ENCODE measurements around the gene KCTD7.
"Not testable (repeated sequence)": the region's sequence is repeated elsewhere in the genome, so short reads cannot be mapped to it uniquely, and the experiment has no call there.

Gene KCTD7

GRCh38 chr7:66655113-66655806 lies 26.6 kb downstream of the KCTD7 start:
- DNase-seq, result not testable (repeated sequence)

- DNase-seq, result not testable (repeated sequence)
Measured at GRCh38 chr7:66655826-66656485, 27.3 kb downstream of the KCTD7 start.

GRCh38 chr7:66657798-66658197 lies 29.1 kb downstream of the KCTD7 start:
- DNase-seq, result no peak

GRCh38 chr7:66662646-66663264 lies 34.1 kb downstream of the KCTD7 start:
- no peak for DNase-seq

GRCh38 chr7:66664590-66665293 lies 36.1 kb downstream of the KCTD7 start:
- no peak for DNase-seq

- no peak for DNase-seq
Measured at GRCh38 chr7:66666313-66666952, 37.8 kb downstream of the KCTD7 start.

GRCh38 chr7:66667023-66667728 lies 38.5 kb downstream of the KCTD7 start:
- no peak for DNase-seq

- no peak for DNase-seq
Measured at GRCh38 chr7:66668112-66668511, 39.4 kb downstream of the KCTD7 start.

GRCh38 chr7:66668677-66669076 lies 40.0 kb downstream of the KCTD7 start:
- no peak for DNase-seq

GRCh38 chr7:66669088-66669487 lies 40.4 kb downstream of the KCTD7 start:
- DNase-seq, result no peak

- no peak for DNase-seq
Measured at GRCh38 chr7:66669496-66669895, 40.8 kb downstream of the KCTD7 start.

- DNase-seq, result no peak
Measured at GRCh38 chr7:66671034-66671433, 42.4 kb downstream of the KCTD7 start.

- DNase-seq, result not testable (repeated sequence)
Measured at GRCh38 chr7:66671486-66671885, 42.8 kb downstream of the KCTD7 start.

GRCh38 chr7:66672432-66673123 lies 43.9 kb downstream of the KCTD7 start:
- DNase-seq, result not testable (repeated sequence)

- DNase-seq, result not testable (repeated sequence)
Measured at GRCh38 chr7:66673124-66673640, 44.5 kb downstream of the KCTD7 start.

- DNase-seq, result no peak
Measured at GRCh38 chr7:66679633-66680244, 51.1 kb downstream of the KCTD7 start.

GRCh38 chr7:66681491-66682349 lies 53.0 kb downstream of the KCTD7 start:
- peak; percentile 94 to 97 for DNase-seq

- DNase-seq, result no peak
Measured at GRCh38 chr7:66682350-66683093, 53.8 kb downstream of the KCTD7 start.
